Adipocyte (in vitro differentiated cells): ENCODE results near the gene PRKCB.
A peak's percentile ranks its signal among the peaks of the same experiment; 100 is the strongest.

Source experiments
- DNase-seq: peaks from one replicate; pipeline ENCODE4 v3.0.0-alpha.2; 2015; ENCODE audit warnings: low read depth
- H3K27me3 ChIP-seq: replicated peaks from 2 replicates; pipeline ENCODE4 v1.7.0; 2013; ENCODE audit warnings: mild to moderate bottlenecking, low read length, moderate library complexity; ENCODE audit not compliant: control insufficient read depth, insufficient read depth
- H3K36me3 ChIP-seq: 2 replicates; pipeline ENCODE4 v1.7.0; 2013; ENCODE audit warnings: low read length, mild to moderate bottlenecking, moderate library complexity; ENCODE audit not compliant: control insufficient read depth, insufficient read depth, severe bottlenecking
- H3K4me1 ChIP-seq: 2 replicates; pipeline ENCODE4 v1.7.0; 2013; ENCODE audit warnings: mild to moderate bottlenecking, low read length, moderate library complexity; ENCODE audit not compliant: control insufficient read depth, insufficient read depth
- H3K4me3 ChIP-seq: 2 replicates; pipeline ENCODE4 v1.7.0; 2013; ENCODE audit warnings: mild to moderate bottlenecking, low read length, moderate library complexity
- H3K9ac ChIP-seq: 2 replicates; pipeline ENCODE4 v1.7.0; 2013; ENCODE audit warnings: mild to moderate bottlenecking, low read length, moderate library complexity
- H3K9me3 ChIP-seq: 2 replicates; pipeline ENCODE4 v1.7.0; 2013; ENCODE audit warnings: mild to moderate bottlenecking, low read length, moderate library complexity; ENCODE audit not compliant: control insufficient read depth

Gene PRKCB

DNA sequence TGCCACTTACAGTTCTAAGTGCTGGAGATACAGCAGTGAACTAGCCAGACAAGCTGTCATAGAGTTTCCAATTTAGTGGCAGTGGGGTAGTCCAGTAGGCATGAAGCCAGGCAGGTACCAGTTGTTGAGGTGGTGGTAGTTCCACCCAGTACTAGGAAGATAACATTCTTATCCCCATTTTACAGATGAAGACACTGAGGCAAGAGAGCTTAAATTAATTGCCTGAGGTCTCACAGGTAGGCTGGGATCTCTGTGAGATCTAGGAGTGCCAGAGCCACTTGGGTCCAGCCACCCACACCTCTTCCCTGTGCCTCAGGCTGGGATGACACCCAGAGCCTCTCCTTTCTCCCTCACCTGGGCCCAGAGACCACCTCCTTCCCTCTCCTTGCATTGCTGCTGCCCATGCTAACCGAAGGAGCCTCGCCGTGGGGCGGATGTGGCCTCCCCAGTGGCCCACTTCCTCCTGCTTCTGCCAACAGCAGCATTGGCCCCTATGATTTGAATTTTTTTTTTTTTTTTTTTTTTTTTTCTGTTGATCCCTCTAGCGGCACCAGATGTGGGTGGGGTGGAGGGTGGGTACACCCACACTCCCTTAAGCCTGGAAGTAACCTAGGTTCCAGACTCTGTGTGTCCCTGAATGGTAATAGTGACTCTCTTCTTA lies 114.0 kb downstream of the PRKCB start:
- H3K36me3 ChIP-seq, result no peaks in the 10 kb centered on the region
- DNase-seq, result no peak

DNA sequence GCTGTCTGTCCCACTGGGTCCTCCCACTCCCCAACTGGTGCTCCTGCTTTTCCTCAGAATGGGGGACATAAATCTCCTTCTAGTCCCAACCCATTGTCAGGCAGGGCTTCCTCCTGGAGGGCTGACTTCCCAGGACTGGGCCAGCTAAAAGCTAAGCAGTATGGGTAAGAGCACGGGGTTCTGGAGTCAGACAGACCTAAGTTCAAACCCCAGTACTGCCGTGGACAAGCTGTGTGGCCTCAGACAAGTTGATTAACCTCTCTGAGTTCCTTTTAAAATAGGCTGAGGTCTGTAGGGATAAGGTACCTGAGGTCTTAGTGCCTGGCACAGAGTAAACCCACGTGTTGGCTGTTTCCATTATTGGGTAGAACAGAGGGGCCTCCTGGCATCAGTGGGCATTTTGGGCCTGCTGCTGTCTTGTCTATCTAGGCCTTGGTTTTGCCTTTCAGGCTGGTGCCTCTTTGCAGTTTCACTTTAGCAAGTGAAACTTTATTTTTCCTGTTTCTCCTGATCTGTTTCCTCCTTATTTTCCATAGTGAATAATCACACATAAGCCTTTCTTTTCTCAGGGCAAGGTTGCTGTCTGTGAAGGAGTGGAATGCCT lies 114.6 kb downstream of the PRKCB start:
- Histone ChIP-seq H3K9ac (no peak overlapping the region), H3K9me3 (no peaks in the 10 kb centered on the region), H3K36me3 (no peaks in the 10 kb centered on the region), H3K4me3 (no peak overlapping the region), H3K27me3 (no peaks in the 10 kb centered on the region), H3K4me1 (peaks cover 7% of the 10 kb centered on the region)
- no peak for DNase-seq

More for the DNA sequence above, 114.0 kb downstream of the PRKCB start:
- Histone ChIP-seq H3K9me3 (no peaks in the 10 kb centered on the region), H3K9ac (no peak overlapping the region), H3K4me3 (no peak overlapping the region), H3K4me1 (peaks cover 8% of the 10 kb centered on the region), H3K27me3 (no peaks in the 10 kb centered on the region)

DNA sequence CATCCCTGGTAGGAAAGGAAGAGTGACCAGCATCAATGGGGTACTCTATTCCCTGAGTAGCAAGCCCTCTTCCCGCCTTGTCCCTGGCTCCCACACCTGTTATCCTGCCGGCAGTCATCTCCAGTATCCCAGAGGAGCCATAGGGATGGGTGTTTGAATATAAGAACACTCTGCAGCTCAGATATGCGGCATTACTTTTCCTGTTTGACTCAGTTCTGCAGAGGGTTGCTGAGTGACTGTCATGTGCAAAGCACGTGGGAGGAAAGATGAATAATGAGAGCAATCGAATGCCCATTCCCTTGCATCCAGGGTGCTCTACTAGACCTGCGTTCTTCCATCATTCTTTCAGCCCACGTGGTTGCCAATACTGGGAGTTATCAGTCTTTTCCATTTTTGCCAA lies 115.1 kb downstream of the PRKCB start:
- Histone ChIP-seq H3K9ac (no peak overlapping the region), H3K4me1 (peaks cover 7% of the 10 kb centered on the region), H3K9me3 (no peaks in the 10 kb centered on the region), H3K27me3 (no peaks in the 10 kb centered on the region), H3K36me3 (no peaks in the 10 kb centered on the region), H3K4me3 (no peak overlapping the region)
- no peak for DNase-seq

DNA sequence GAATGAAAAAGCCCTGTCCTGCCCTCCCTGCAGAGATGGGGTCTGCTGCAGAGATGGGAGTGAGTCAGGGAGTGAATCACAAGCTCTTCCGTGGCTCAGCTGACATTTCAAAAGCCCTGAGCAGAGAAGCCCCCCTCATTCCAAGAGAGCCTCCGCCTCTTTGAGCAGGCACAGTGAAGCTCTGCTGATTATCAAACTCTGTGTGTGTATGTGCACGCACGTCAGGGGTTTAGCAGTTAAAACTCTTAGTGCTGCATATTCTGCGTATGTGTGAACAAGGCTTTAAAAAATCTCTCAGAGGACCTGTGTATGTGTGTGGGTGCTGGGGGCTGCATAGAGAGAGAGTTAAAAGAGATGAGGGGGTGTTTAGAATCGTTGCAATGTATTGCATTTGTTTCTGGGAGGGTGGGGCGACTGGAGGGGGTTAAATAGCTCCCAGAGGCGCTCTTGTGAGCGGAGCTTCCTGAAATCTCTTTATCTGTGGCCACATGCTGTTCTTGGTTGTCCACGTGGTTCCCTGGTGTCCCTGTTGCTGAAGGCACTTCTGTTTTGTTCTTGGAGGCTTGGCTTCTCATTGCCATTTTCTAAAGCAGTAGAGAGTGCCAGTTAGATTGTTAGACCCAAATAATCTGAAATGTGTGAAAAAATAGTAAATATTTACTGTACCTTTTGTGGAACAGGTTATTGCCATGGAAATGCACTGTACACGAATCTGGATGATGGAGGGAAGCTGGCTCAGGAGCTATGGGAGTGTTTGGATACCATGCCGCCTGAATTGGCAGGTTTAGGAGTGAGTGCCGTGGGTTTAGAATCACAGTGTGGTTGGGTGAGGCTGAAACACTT lies 116.6 kb downstream of the PRKCB start:
- H3K9me3 ChIP-seq, result no peaks in the 10 kb centered on the region
- H3K27me3 ChIP-seq, result no peaks in the 10 kb centered on the region
- H3K4me1 ChIP-seq, result peaks cover 7% of the 10 kb centered on the region
- peak overlapping the region; percentile 17 for H3K4me3 ChIP-seq
- no peak overlapping the region for H3K9ac ChIP-seq
- no peaks in the 10 kb centered on the region for H3K36me3 ChIP-seq
- no peak for DNase-seq

DNA sequence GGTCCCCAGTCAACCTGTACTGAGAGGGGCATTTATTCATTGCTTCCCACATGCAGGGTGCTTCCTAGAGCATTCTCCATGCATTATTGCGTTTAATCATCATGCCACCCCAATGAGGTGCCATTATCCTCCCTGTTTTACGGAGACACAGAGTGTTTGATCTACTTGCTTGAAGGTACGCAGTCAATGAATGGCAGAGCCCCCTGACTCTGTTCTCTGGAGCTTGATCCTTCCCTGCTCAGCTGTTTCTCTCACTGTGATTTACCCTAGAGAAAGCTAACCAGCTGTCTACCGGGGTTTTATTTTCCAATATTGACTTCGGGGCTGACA lies 117.2 kb downstream of the PRKCB start:
- Histone ChIP-seq H3K9me3 (no peaks in the 10 kb centered on the region), H3K9ac (no peak overlapping the region), H3K27me3 (no peaks in the 10 kb centered on the region), H3K4me3 (no peak overlapping the region), H3K4me1 (peaks cover 7% of the 10 kb centered on the region), H3K36me3 (no peaks in the 10 kb centered on the region)
- DNase-seq, result no peak

DNA sequence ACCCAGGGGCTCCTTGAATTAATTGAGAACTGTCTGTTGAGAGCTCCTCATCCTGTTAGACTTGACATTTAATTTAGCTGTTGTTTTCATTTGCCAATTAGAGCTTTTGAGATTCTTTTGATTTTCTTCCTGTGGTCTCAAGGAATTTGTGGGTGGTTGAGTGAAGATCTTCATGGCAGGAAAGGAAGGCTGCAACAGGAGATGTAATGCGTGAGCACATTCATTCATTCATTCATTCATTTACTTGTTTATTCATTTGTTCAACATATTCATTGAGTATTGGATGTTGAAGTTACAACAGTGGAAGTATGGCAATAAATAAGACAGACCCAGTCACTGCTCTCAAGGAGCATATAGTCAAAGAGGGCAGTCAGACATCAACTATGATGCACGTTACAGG lies 117.7 kb downstream of the PRKCB start:
- Histone ChIP-seq H3K4me3 (no peak overlapping the region), H3K27me3 (no peaks in the 10 kb centered on the region), H3K4me1 (peaks cover 7% of the 10 kb centered on the region), H3K9ac (no peak overlapping the region), H3K9me3 (no peaks in the 10 kb centered on the region), H3K36me3 (no peaks in the 10 kb centered on the region)
- DNase-seq, result no peak

DNA sequence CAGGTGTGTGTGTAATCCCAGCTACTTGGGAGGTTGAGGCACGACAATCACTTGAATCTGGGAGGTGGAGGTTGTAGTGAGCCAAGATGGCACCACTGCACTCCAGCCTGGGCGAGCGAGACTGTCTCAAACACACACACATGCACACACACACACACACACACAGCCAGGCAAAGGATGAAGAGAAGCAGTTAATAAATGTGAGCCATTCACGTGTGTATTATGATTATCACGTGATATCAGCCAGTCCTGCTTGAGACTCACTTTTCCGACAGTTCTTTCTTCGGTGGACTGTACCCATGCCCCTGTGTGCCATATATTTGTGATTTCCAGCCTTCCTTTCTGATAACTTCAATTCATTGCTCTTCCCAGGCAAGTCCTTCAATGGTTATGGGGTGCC lies 119.3 kb downstream of the PRKCB start:
- DNase-seq, result no peak
- Histone ChIP-seq H3K9me3 (no peaks in the 10 kb centered on the region), H3K4me1 (peaks cover 7% of the 10 kb centered on the region), H3K4me3 (no peak overlapping the region), H3K9ac (no peak overlapping the region), H3K27me3 (peaks cover 2% of the 10 kb centered on the region), H3K36me3 (no peaks in the 10 kb centered on the region)

DNA sequence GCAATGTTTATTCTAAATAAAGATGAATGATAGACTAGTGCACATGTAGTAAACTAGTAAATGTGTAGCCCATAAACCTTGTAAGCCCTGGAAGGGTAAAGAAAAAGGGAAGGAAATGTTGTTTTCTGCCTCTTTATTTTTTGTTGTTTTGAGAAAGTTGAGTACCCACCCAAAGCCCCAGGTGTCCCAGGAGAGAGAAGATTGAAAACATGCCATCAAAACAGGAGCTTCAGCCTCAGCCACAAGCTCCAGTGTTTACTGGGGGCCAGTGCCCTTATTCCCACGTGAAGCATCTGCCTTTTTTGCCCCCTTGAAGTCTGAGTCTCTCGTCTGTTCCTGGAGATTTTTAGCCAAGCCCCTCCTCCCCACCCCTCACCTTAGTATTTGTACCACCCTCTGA lies 121.5 kb downstream of the PRKCB start:
- Histone ChIP-seq H3K27me3 (peaks cover 2% of the 10 kb centered on the region), H3K4me3 (no peak overlapping the region), H3K9me3 (no peaks in the 10 kb centered on the region), H3K9ac (no peak overlapping the region), H3K36me3 (no peaks in the 10 kb centered on the region), H3K4me1 (peaks cover under 1% of the 10 kb centered on the region)
- DNase-seq, result no peak

DNA sequence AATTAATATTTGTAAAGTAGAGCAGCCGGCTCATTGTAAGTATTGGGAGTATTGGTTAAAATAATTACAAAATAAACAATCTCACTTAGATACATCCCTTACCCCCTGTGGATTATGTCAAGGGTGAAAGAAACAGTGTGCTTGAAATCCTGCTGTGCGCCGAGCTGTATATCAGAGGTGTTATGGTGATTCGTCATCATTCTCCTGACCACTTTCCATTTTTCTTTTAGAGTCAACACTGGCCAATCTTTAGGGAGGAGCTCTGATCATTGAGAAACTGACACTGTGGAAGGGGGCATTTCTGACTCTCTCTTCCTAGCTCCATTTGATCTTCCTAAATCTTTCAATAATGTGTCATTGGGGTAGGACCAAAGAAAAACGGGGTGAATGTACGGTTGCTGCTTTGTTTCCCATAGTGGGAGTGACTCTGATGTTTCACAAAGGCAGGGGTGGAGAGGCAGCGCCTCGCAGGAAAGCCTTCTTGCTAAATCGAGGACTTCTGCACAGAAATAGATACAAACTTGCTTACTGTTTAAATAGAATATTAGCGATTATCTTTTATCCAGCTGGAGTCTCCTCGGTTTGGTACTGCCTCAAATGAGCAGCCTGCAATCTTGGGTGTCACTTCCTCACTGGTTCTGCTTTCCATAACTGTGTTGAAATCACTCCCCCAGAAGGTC lies 123.4 kb downstream of the PRKCB start:
- no peaks in the 10 kb centered on the region for H3K4me1 ChIP-seq
- no peak overlapping the region for H3K9ac ChIP-seq
- H3K9me3 ChIP-seq, result no peaks in the 10 kb centered on the region
- no peak for DNase-seq
- peaks cover 2% of the 10 kb centered on the region for H3K27me3 ChIP-seq
- no peaks in the 10 kb centered on the region for H3K36me3 ChIP-seq
- no peak overlapping the region for H3K4me3 ChIP-seq

DNA sequence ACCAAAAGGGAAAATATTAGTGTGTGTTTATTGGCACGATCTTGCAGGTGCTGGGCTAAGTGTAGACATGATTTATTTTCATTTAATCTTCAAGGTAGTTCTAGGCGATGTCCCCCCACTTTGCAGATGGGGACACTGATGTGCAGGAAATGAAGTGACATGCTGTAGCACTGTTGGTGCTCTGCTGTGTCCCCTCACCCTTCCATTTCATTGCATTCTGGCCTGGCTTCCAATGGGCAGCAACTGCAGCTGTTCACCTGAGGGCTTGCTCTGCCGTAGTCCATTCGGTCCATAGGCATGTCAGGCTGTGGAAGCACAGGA lies 123.9 kb downstream of the PRKCB start:
- Histone ChIP-seq H3K9me3 (no peaks in the 10 kb centered on the region), H3K4me3 (no peak overlapping the region), H3K27me3 (peaks cover 2% of the 10 kb centered on the region), H3K4me1 (no peaks in the 10 kb centered on the region), H3K36me3 (no peaks in the 10 kb centered on the region), H3K9ac (no peak overlapping the region)
- no peak for DNase-seq

DNA sequence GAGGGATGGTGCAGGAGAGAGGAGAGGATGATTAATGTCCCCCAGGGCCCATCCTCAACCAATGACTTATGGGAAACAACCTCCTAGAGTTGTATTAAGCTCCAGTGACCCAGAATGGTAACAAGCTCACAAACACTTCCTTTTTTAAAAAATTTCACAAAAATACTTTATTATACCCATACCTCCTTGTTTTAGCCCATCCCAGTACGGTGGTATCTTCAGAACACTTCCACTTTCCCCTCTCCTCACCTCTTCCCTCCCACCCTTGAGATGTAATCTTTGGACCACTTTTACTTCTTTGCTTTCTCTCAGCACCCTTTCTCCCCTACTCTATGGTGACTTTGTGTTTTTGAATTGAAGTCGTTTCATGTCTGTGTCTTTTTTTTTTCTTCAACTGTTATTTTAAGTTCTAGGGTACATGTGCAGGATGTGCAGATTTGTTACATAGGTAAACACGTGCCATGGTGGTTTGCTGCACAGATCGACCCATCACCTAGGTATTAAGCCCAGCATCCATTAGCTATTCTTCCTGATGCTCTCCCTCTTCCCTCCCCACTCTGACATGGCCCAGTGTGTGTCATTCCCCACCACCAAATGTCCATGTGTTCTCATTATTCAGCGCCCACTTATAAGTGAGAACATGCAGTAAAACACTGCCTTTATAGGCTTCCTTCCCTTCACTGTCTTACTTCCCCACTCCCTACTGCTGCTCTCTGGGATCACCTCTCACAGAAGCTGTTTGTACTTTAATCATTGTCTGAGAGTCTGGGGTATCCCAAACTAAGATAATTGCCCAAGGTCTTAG lies 124.5 kb downstream of the PRKCB start:
- Histone ChIP-seq H3K4me3 (no peak overlapping the region), H3K27me3 (peaks cover 2% of the 10 kb centered on the region), H3K36me3 (no peaks in the 10 kb centered on the region), H3K4me1 (no peaks in the 10 kb centered on the region), H3K9me3 (no peaks in the 10 kb centered on the region), H3K9ac (no peak overlapping the region)
- no peak for DNase-seq
